GM11168 (cell line): ENCODE measurements around the gene MTMR11.
"Not testable (repeated sequence)": the region's sequence is repeated elsewhere in the genome, so short reads cannot be mapped to it uniquely, and the experiment has no call there.

ENCODE experiments used
- in situ Hi-C: fragments of 300-500 bp; cut with MboI; formaldehyde crosslinking; loops from one replicate; pipeline ENCODE4 v1.12.0; 2022; ENCODE audit warnings: low sequenced_read_pairs; ENCODE audit not compliant: unreplicated experiment

Gene MTMR11

GRCh38 chr1:149938668-149939003 lies 2.0 kb upstream of the MTMR11 start:
- in situ Hi-C loops, result not testable (repeated sequence)

DNA sequence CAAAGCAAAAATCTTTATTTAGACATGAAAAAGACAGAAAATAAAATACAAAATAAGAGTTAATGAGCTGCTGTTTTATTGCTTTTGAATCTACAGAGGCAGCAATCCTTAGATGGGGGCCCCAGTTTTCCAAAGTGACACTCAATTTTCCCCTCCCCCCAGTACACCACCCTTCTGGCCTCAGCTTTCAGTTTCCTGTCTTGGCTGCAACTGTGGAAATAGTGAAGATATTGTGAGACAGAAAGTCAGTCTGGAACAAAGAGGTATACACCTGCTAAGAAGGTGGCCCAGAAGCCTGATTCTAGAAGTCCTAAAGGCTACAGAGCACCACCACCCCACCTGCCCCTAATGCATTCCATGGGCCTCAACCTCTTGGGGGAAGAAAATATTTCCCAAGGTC lies 1.1 kb upstream of the MTMR11 start:
- in situ Hi-C loops, result no loop called here

DNA sequence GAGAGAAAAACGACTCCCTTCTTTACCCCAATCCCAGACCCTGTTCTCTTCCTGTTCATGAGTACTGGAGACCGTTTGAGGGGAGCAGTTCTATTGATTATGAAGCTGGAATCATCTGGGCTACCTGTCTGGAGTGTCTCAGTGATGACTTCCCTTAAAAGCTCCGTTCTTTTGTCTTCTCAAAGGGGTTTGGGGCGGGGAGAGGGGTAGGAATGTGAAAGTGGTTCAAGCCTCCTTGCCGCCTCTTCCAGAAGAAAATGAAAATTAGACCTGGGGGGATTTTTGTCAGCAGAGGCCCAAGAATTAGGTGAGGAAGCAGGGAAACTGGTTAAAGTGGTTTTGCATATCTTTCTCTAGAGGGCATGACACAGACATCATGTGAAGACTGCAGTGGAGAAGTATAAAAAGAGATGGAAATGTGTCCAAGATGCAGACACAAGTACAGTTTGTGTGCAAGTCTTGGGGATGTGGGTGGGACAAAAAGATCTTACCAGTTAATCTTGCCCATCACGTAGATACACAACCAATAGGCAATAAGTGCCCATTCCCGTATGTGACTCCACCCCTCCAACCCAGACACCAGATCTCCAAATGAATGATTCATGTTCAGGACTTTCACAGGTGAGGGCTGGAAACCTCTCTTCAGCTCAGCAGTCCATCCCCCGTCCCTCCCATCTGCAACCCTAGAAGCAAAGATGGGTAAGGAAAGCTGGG lies 470 bp upstream of the MTMR11 start:
- in situ Hi-C loops, result no loop called here

- in situ Hi-C loops, result no loop called here
Measured at GRCh38 chr1:149934356-149934755, 2.3 kb downstream of the MTMR11 start.

DNA sequence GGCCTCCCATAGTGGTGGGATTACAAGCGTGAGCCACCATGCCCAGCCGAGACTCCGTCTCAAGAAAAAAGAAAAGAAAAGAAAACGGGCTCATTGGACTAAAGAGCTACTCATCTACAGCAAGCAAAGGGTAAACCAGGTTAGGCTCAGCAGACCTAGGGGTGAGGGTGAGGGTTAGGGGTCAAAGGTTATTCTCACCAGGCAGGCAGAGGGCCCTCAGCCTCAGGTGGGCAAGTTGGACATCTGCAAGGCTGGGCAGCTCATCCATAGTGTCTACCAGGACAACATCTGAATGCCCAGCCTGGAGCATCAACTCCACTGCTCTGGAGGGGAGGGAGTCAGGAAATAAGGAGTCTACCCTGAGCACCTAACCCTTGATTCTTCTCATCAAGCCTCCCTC lies 3.5 kb downstream of the MTMR11 start:
- in situ Hi-C loops, result no loop called here

GRCh38 chr1:149932474-149932873 lies 4.2 kb downstream of the MTMR11 start:
- in situ Hi-C loops, result no loop called here

- in situ Hi-C loops, result no loop called here
Measured at GRCh38 chr1:149931212-149931790, 5.4 kb downstream of the MTMR11 start.

DNA sequence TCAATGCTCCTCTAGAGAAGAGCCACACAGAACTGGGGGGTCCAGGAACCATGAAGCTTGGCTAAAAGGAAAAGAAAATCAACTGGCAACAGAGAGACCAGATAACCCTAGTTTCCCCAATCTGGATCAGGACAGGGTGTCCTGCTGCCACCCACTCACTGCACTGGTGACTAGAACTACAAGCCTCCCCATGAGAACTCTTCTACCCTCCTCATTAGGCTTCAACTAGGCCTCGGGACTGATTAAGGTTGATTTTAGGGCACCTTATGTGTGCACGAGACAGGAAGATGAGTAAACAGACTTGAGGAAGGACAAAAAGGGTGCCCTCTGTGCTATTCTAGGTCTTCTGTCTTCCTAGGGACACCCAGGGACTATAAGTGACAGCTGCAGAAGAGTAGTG lies 6.8 kb downstream of the MTMR11 start:
- in situ Hi-C loops, result no loop called here

DNA sequence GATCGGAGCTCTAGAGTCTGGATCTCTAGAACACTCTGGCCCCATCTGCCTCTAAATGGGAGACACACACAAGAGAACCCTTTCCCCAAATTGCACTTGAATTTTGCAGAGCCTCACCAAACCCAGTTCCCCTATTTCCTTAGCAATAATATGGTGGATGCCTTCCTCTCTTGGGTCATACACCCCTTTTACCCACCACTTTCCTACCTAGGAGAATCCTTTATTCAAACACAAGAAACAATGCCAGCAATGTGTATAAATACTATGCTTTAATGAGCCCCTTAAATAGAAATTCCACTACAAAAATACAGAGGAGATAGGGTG lies 8.3 kb downstream of the MTMR11 start:
- in situ Hi-C loops, result no loop called here

- in situ Hi-C loops, result no loop called here
Measured at GRCh38 chr1:149927563-149928400, 8.9 kb downstream of the MTMR11 start, which contains the start of gene SF3B4. Gene SF3B4, minus strand, starts transcription at chr1:149927803. Its CDS starts 44 bp downstream, at chr1:149927759.

- in situ Hi-C loops, result no loop called here
Measured at GRCh38 chr1:149927056-149927562, 9.6 kb downstream of the MTMR11 start.

GRCh38 chr1:149926296-149926695 lies 10.4 kb downstream of the MTMR11 start:
- in situ Hi-C loops, result no loop called here

DNA sequence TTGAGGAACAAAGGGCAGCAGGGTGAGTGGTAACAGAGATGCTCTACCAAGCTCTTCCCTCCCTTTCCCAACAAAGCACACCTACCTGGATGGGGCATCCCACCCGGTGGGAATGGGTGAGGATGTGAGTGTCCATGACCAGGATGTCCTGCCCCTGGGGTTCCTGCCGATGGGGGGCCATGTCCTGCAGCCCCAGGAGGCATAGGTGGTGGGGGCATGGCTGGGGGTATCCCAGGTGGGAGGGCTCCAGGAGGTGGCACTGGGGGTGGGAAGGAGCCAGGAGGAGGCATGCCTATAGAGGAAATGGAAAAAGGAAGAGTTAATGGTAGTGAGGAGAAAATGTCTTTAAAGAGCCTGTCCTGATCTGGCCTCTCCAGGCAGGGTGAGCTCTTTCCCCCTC lies 10.9 kb downstream of the MTMR11 start:
- in situ Hi-C loops, result no loop called here

- in situ Hi-C loops, result no loop called here
Measured at GRCh38 chr1:149925345-149925744, 11.3 kb downstream of the MTMR11 start.

DNA sequence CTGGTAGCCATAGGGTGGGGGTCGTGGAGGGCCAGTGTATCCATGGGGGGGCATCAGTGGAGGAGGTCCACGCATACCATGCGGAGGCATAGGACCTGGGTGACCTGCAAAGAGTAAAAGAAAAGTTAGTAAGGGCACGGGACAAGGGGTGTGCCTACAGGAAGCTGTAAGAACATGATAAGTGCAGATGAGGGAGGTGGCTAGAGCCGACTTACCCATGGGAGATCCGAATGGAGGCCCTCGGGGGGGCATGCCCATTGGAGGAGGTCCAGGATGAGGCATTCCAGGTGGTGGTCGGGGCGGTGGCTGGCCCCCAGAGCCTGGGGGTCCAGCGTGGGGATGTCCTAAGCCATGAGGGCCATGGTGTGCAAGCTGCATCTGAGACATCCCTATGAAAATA lies 13.1 kb downstream of the MTMR11 start:
- in situ Hi-C loops, result no loop called here

GRCh38 chr1:149917571-149918144 lies 19.0 kb downstream of the MTMR11 start, which contains the start of gene SV2A:
Gene SV2A, minus strand, starts transcription at chr1:149917844. Its CDS starts 4,004 bp downstream, at chr1:149913840.
- in situ Hi-C loops, result no loop called here

GRCh38 chr1:149916898-149917252 lies 19.8 kb downstream of the MTMR11 start:
- in situ Hi-C loops, result no loop called here

DNA sequence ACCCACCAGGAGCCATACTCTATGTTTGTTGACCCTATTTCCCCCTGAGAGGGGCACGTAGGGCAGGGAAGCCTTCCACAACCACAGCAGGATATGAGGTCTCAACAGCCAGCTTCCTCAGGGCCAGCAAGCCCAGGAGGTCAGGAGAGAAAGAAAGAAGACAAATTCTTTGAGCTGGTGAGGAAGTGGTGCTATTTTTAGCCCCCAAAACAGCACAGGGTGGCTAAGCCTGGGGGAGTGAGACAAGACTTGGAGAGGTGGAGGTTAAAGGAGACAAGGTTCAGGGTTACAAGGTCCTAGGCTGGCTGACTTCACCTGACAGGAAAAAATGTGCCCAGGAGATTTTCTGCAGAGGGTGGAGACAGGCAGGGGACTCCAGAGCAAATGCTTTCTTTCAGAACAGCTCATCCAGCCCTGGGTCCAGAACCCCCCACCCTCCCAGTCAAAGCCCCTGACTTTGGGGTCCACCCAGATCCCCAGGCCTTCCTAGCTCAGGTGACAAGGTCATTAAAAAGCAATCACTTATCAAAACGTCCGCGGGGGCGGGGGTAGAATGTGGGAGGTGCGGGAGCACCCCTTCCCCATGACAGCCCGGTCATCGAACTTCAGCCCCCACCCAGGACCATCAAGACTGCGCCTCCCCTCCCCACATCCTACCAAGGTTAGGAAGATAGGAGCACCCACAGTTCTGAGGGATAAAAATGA lies 20.3 kb downstream of the MTMR11 start:
- in situ Hi-C loops, result no loop called here

DNA sequence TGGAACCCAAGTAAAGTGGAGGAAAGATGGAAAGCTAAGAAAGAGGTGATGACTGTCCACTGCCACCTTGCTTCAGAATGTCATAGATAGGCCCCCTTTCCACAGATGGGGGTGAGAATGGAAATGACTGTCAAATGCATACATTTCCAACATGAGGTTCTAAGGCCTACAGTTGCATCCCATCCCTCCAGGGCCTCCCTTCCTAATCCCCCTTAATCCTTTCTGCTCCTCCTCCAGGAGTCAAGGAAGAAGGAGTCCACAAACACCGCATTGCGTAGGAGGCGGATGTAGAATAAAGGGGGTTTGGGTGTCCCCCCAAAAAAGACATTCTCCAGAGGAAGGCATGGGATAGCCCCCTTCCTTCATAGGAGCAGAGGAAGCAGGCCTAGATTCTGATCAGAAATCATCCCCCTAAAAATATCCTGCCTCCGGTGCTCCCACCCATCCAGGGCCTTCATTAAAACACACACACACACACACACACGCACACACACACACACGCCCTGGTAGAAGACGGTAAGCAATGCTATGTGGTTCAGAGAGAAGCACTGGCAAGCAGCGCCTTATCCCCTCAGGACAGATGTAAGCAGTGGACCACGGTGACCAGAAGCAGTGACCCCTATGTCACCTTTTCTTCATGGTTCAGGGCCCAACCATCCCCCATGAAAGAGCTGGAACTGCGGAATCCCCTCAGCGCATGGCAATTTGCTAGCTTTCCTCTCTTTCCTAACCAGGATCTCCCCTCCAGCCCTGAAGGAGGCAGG lies 21.1 kb downstream of the MTMR11 start:
- in situ Hi-C loops, result no loop called here

DNA sequence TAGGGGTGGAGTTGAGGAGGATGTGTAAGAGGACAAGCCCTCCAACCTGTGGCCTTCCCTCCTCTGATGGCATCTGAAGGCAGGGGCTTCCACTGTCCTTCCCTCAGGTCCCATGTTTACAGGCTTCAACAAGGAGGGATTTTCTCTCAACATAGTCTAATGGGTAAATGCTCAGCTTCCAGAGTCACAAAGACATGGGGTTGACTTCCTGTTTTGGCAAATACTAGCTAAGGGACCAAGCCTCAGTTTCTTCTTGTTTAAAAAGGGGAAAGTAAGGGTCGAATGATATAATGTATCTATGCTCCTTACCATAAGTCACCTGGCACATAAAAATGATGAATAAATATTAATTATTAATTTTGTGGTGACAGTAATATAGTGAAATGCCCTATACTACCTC lies 22.1 kb downstream of the MTMR11 start:
- in situ Hi-C loops, result no loop called here
